H1 (cell line): ENCODE results near the gene SLC30A7. TPM values are rescaled to one million over a fixed set of nuclear protein-coding genes. Genes with fewer than 3 reads are reported as not detected.

Experiments
- CTCF ChIA-PET: fragments of 300-600 bp; sonication (Branson Sonifier 250); formaldehyde crosslinking; loops from one replicate; lab custom pipeline; 2021; ENCODE audit not compliant: partially characterized antibody; lab: Charles Lee
- POLR2A ChIA-PET: fragments of 300-600 bp; sonication (Branson Sonifier 250); formaldehyde crosslinking; loops from one replicate; lab custom pipeline; 2021; ENCODE audit warnings: inconsistent platforms; ENCODE audit not compliant: partially characterized antibody; lab: Charles Lee
- DNase-seq, 2 experiments: peaks; one replicate each; pipeline versions ENCODE4 v3.0.0 to v3.0.0-alpha.2; 2010 to 2022; ENCODE audit warnings: low spot score in 2 of 2, low read depth in 1 of 2, mixed read lengths in 1 of 2
- FAIRE-seq: peaks from 2 replicates; lab custom pipeline; 2011; peaks lifted over from hg19 to GRCh38; lab: Jason Lieb, UNC
- H2AFZ ChIP-seq: 2 replicates; pipeline ENCODE4 v1.8.1; 2012; ENCODE audit warnings: low read length, inconsistent platforms
- H2AK5ac ChIP-seq: 2 replicates; pipeline ENCODE4 v1.6.1; 2013; ENCODE audit warnings: low read depth, low read length
- H2BK120ac ChIP-seq: replicated peaks from 2 replicates; pipeline ENCODE3; 2013; ENCODE audit warnings: low read depth, low read length, inconsistent platforms
- H2BK12ac ChIP-seq: 2 replicates; pipeline ENCODE4 v1.6.1; 2013; ENCODE audit warnings: low read depth, low read length
- H2BK15ac ChIP-seq: 2 replicates; pipeline ENCODE4 v1.6.1; 2013; ENCODE audit warnings: low read length
- H2BK20ac ChIP-seq: 2 replicates; pipeline ENCODE4 v1.6.1; 2013; ENCODE audit warnings: low read length
- H2BK5ac ChIP-seq: 2 replicates; pipeline ENCODE4 v1.6.1; 2013; ENCODE audit warnings: low read depth, low read length
- H3K14ac ChIP-seq: 2 replicates; pipeline ENCODE4 v1.6.1; 2013; ENCODE audit warnings: inconsistent platforms; ENCODE audit not compliant: insufficient read length
- H3K18ac ChIP-seq: 2 replicates; pipeline ENCODE4 v1.6.1; 2013; ENCODE audit warnings: low read length; ENCODE audit errors: extremely low read depth
- H3K23ac ChIP-seq: 2 replicates; pipeline ENCODE4 v1.6.1; 2013; ENCODE audit warnings: inconsistent platforms; ENCODE audit not compliant: insufficient read length
- H3K23me2 ChIP-seq: 2 replicates; pipeline ENCODE4 v1.6.1; 2013; ENCODE audit warnings: low read depth, low read length
- H3K27ac ChIP-seq: 2 replicates; pipeline ENCODE4 v1.6.1; 2011; ENCODE audit warnings: low read depth, low read length, inconsistent platforms
- H3K27me3 ChIP-seq, 4 experiments: replicated peaks in 1 of 4; 1 replicate in 1 of 4; 2 replicates in 3 of 4; pipeline versions ENCODE4 v1.6.1 to v1.8.1; 2011 to 2013; ENCODE audit warnings: low read length in 3 of 4, mild to moderate bottlenecking in 3 of 4, inconsistent platforms in 2 of 4, mixed read lengths in 2 of 4, moderate library complexity in 1 of 4; ENCODE audit not compliant: control insufficient read depth in 3 of 4, insufficient read depth in 3 of 4; ENCODE audit errors: extremely low read depth in 1 of 4
- H3K36me3 ChIP-seq, 4 experiments: 2 replicates each; pipeline versions ENCODE4 v1.6.1 to v1.8.1; 2011 to 2013; ENCODE audit warnings: mild to moderate bottlenecking in 4 of 4, low read length in 3 of 4, moderate library complexity in 2 of 4, control low read depth in 1 of 4, inconsistent platforms in 1 of 4; ENCODE audit not compliant: insufficient read depth in 4 of 4, control insufficient read depth in 2 of 4
- H3K4ac ChIP-seq: replicated peaks from 2 replicates; pipeline ENCODE3; 2013; ENCODE audit warnings: low read length, low read depth, mixed read lengths, inconsistent platforms; ENCODE audit not compliant: insufficient read length
- H3K4me1 ChIP-seq, 4 experiments: replicated peaks in 1 of 4; 1 replicate in 1 of 4; 2 replicates in 3 of 4; pipeline versions ENCODE4 v1.6.1 to v1.8.1; 2011 to 2013; ENCODE audit warnings: low read length in 3 of 4, inconsistent platforms in 2 of 4, mixed read lengths in 1 of 4; ENCODE audit not compliant: insufficient read depth in 4 of 4, control insufficient read depth in 3 of 4
- H3K4me2 ChIP-seq, 2 experiments: 2 replicates each; pipeline versions ENCODE4 v1.6.1 to v1.8.1; 2011 to 2013; ENCODE audit warnings: low read depth in 2 of 2, low read length in 2 of 2, control low read depth in 1 of 2, inconsistent platforms in 1 of 2, mild to moderate bottlenecking in 1 of 2; ENCODE audit not compliant: insufficient read depth in 1 of 2
- H3K4me3 ChIP-seq, 4 experiments: fragments of 200-600, 300-600 bp in 1 of 4; sonication (generic), shearing (Covaris generic), sonication (Bioruptor Twin) in 1 of 4; 2 replicates each; pipeline versions ENCODE4 v1.5.1 to v1.8.1; 2011 to 2016; ENCODE audit warnings: low read length in 4 of 4, low read depth in 3 of 4, control low read depth in 2 of 4, inconsistent platforms in 2 of 4, mild to moderate bottlenecking in 2 of 4, mixed read lengths in 1 of 4, moderate library complexity in 1 of 4; ENCODE audit not compliant: insufficient read depth in 2 of 4; ENCODE audit errors: extremely low read depth in 1 of 4
- H3K56ac ChIP-seq: replicated peaks from 2 replicates; pipeline ENCODE3; 2013; ENCODE audit warnings: low read depth, mild to moderate bottlenecking, mixed read lengths, low read length, inconsistent platforms; ENCODE audit not compliant: insufficient read length
- H3K79me1 ChIP-seq: 2 replicates; pipeline ENCODE4 v1.6.1; 2013; ENCODE audit warnings: low read depth, low read length, control low read depth
- H3K79me2 ChIP-seq, 2 experiments: 2 replicates each; pipeline versions ENCODE4 v1.6.1 to v1.8.1; 2012 to 2013; ENCODE audit warnings: low read length in 2 of 2, mild to moderate bottlenecking in 2 of 2, inconsistent platforms in 1 of 2; ENCODE audit not compliant: insufficient read depth in 2 of 2, control insufficient read depth in 1 of 2
- H3K9ac ChIP-seq, 4 experiments: replicated peaks in 1 of 4; 1 replicate in 1 of 4; 2 replicates in 3 of 4; pipeline versions ENCODE4 v1.6.1 to v1.8.1; 2011 to 2013; ENCODE audit warnings: low read depth in 3 of 4, low read length in 3 of 4, control low read depth in 2 of 4, mild to moderate bottlenecking in 2 of 4, moderate library complexity in 2 of 4, inconsistent platforms in 1 of 4; ENCODE audit errors: extremely low read depth in 1 of 4
- H3K9me3 ChIP-seq, 2 experiments: 2 replicates each; pipeline versions ENCODE4 v1.6.1 to v1.8.1; 2012 to 2013; ENCODE audit warnings: mild to moderate bottlenecking in 2 of 2, moderate library complexity in 2 of 2, control low read depth in 1 of 2, inconsistent platforms in 1 of 2, low read depth in 1 of 2, low read length in 1 of 2, mixed read lengths in 1 of 2; ENCODE audit not compliant: insufficient read depth in 2 of 2
- H4K20me1 ChIP-seq, 2 experiments: replicated peaks in 1 of 2; 2 replicates each; pipeline versions ENCODE3 to v1.8.1; 2011 to 2013; ENCODE audit warnings: inconsistent platforms in 2 of 2, low read length in 2 of 2, mild to moderate bottlenecking in 1 of 2; ENCODE audit not compliant: insufficient read depth in 2 of 2, control insufficient read depth in 1 of 2
- H4K5ac ChIP-seq: 2 replicates; pipeline ENCODE4 v1.6.1; 2013; ENCODE audit warnings: low read length, low read depth, mixed read lengths, inconsistent platforms; ENCODE audit not compliant: insufficient read length
- H4K8ac ChIP-seq: 2 replicates; pipeline ENCODE4 v1.8.0; 2013; ENCODE audit warnings: mild to moderate bottlenecking, moderate library complexity, low read length, inconsistent platforms; ENCODE audit not compliant: insufficient read depth; ENCODE audit errors: extremely low read depth
- H4K91ac ChIP-seq: replicated peaks from 2 replicates; pipeline ENCODE3; 2013; ENCODE audit warnings: low read length, mixed read lengths, inconsistent platforms; ENCODE audit not compliant: insufficient read length
- ASH2L ChIP-seq: fragments of 200-600, 300-600 bp; sonication (generic); IDR thresholded peaks from one replicate; pipeline ENCODE4 v1.7.1; 2017; ENCODE audit warnings: low read length
- CTCF ChIP-seq, 3 experiments: IDR thresholded peaks; 1 replicate in 2 of 3; 2 replicates in 1 of 3; pipeline versions ENCODE4 v1.5.1 to v1.6.1; 2011; ENCODE audit warnings: low read length in 3 of 3, mild to moderate bottlenecking in 3 of 3, inconsistent platforms in 2 of 3, low read depth in 1 of 3, moderate library complexity in 1 of 3; ENCODE audit not compliant: insufficient read depth in 1 of 3; ENCODE audit errors: control extremely low read depth in 1 of 3
- EP300 ChIP-seq, 2 experiments: IDR thresholded peaks; 1 replicate in 1 of 2; 2 replicates in 1 of 2; pipeline ENCODE4 v1.6.1; 2011 to 2012; ENCODE audit warnings: low read depth in 2 of 2, low read length in 2 of 2, mild to moderate bottlenecking in 2 of 2, borderline replicate concordance in 1 of 2, inconsistent platforms in 1 of 2, moderate library complexity in 1 of 2
- HDAC6 ChIP-seq: IDR thresholded peaks from one replicate; pipeline ENCODE4 v1.7.1; 2012; ENCODE audit warnings: low read depth, mild to moderate bottlenecking, inconsistent platforms, low read length, moderate library complexity
- JUN ChIP-seq: IDR thresholded peaks from 2 replicates; pipeline ENCODE4 v1.6.1; 2011; ENCODE audit warnings: low read depth, mild to moderate bottlenecking, improper control_type of control experiment, low read length
- RAD21 ChIP-seq, 2 experiments: IDR thresholded peaks in 1 of 2; conservative IDR thresholded peaks in 1 of 2; 2 replicates each; pipeline ENCODE4 v1.6.1; 2011; ENCODE audit warnings: low read depth in 2 of 2, low read length in 2 of 2, improper control_type of control experiment in 1 of 2, inconsistent platforms in 1 of 2, mild to moderate bottlenecking in 1 of 2, moderate library complexity in 1 of 2
- SAP30 ChIP-seq: fragments of 300-600 bp; sonication (generic); IDR thresholded peaks from 2 replicates; pipeline ENCODE4 v1.7.1; 2012; ENCODE audit warnings: low read length, moderate library complexity, mild to moderate bottlenecking, inconsistent platforms; ENCODE audit not compliant: insufficient read depth, insufficient replicate concordance
- SIRT6 ChIP-seq: IDR thresholded peaks from one replicate; pipeline ENCODE4 v1.7.1; 2012; ENCODE audit warnings: low read length, inconsistent platforms
- TCF12 ChIP-seq: IDR thresholded peaks from 2 replicates; pipeline ENCODE4 v1.6.1; 2011; ENCODE audit warnings: low read depth, mild to moderate bottlenecking, low read length
- polyA plus RNA-seq, 7 experiments: library from polyadenylated mRNA; depleted of rRNA in 3 of 7; stranded (reverse) in 5 of 7; unstranded in 2 of 7; fragments of >200 nt in 5 of 7; fragments of 200-250 nt in 2 of 7; gene quantifications; 1 replicate in 5 of 7; 2 replicates in 1 of 7; 4 replicates in 1 of 7; pipeline versions ENCODE4 v1.2.1 to v1.2.3, GENCODE V29; 2011 to 2013; ENCODE audit warnings: missing spikeins in 2 of 7, mixed read lengths in 2 of 7
- total RNA-seq: library from RNA; stranded (reverse); fragmentation: NEBNext Ultra II Directional; extraction: Animal tissue kit (Norgen Biotek cat#: 25700); gene quantifications from 2 replicates; pipeline ENCODE4 v1.2.1, GENCODE V29; 2021

The SLC30A7 gene
- total and polyA plus RNA-seq, 2 of the 8 experiments (the other 6 are each of a cell fraction or from before 2014, with no cell fraction given), result 5.5 to 22.1 TPM

GRCh38 chr1:100876291-100876690, 19.6 kb upstream of the SLC30A7 start:
- ChIA-PET POLR2A (no interaction called here), CTCF (interaction anchor here (0.9 kb wide), 1 partner anchor 261 kb away, joined by 3 read pairs; no protein-coding TSS in a partner anchor)
- Histone ChIP-seq H3K36me3 (peaks cover 0 to 24% (median 8%) of the 10 kb centered on the region in 4 experiments; a peak in 6 of 8 replicates), H3K27ac (no peak overlapping the region), H3K79me1 (no peaks in the 10 kb centered on the region), H3K4me3 (no peak overlapping the region), H2BK20ac (no peak overlapping the region), H2BK15ac (no peak overlapping the region), H2BK12ac (no peak overlapping the region), H3K56ac (no peak overlapping the region), H2BK120ac (no peak overlapping the region), H4K91ac (no peak overlapping the region), H3K79me2 (no peaks in the 10 kb centered on the region), H3K23me2 (no peaks in the 10 kb centered on the region), H2AFZ (no peak overlapping the region), H3K4me2 (no peak overlapping the region), H2BK5ac (no peak overlapping the region), H4K20me1 (no peaks in the 10 kb centered on the region), H3K9ac (no peak overlapping the region), H3K18ac (no peak overlapping the region), H3K23ac (no peak overlapping the region), H3K27me3 (no peaks in the 10 kb centered on the region), H4K8ac (no peak overlapping the region), H3K9me3 (no peaks in the 10 kb centered on the region), H3K14ac (no peak overlapping the region), H4K5ac (no peak overlapping the region), H3K4me1 (no peaks in the 10 kb centered on the region), H2AK5ac (no peak overlapping the region), H3K4ac (no peak overlapping the region)
- DNase-seq (no peak), FAIRE-seq (no peak)
- TF ChIP-seq HDAC6, result no peak
- TF ChIP-seq EP300 (IDR thresholded peaks at IDR 0.05; ENCODE audit: borderline replicate concordance in 1 of 2, low read depth in 2 of 2, low read length in 2 of 2), result no peak
- TF ChIP-seq ASH2L, result no peak
- no peak for TF ChIP-seq SAP30
- no peak for TF ChIP-seq SIRT6
- TF ChIP-seq TCF12, result no peak
- no peak for TF ChIP-seq JUN
- TF ChIP-seq RAD21 (IDR thresholded peaks at IDR 0.05 in 1 of 2, conservative IDR thresholded peaks at IDR 0.05 in 1 of 2; ENCODE audit: low read depth in 2 of 2, low read length in 2 of 2), result no peak
- TF ChIP-seq CTCF (IDR thresholded peaks at IDR 0.05; ENCODE audit: control extremely low read depth in 1 of 3, insufficient read depth in 1 of 3, low read depth in 1 of 3, low read length in 3 of 3), result no peak
